ENCODE measurements around the gene BIN1.

DNA sequence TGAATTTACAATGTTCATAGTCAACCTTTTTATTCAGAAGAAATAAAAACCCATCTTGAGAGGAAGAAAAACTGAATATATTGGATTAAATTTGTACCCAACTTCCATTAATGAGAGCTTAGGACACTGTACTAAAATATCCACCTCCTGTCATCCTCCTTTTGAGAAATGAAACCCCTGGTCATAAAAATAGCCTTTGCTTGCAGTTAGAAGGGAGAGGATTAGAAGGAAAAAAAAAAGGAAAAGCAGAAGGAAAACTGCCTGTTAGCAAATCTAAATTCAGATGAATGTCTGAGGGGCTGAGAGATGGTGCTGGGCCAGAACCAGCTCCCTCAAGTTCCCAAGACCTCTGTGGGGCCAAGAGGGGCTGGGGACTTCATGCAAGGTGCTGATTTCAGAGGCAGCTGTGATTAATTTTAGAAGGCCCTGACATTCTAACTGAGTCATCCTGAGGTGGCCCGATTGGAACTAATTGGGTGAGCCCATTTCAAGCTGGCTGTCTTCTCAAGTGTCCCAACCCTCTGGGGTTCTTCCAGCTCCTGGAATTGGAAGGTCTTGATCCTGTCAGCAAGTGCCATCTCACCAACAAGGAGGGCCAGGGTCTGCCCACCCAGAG is 38.4 kb upstream of the BIN1 start:
- TF ChIP-seq, protein P1, sequence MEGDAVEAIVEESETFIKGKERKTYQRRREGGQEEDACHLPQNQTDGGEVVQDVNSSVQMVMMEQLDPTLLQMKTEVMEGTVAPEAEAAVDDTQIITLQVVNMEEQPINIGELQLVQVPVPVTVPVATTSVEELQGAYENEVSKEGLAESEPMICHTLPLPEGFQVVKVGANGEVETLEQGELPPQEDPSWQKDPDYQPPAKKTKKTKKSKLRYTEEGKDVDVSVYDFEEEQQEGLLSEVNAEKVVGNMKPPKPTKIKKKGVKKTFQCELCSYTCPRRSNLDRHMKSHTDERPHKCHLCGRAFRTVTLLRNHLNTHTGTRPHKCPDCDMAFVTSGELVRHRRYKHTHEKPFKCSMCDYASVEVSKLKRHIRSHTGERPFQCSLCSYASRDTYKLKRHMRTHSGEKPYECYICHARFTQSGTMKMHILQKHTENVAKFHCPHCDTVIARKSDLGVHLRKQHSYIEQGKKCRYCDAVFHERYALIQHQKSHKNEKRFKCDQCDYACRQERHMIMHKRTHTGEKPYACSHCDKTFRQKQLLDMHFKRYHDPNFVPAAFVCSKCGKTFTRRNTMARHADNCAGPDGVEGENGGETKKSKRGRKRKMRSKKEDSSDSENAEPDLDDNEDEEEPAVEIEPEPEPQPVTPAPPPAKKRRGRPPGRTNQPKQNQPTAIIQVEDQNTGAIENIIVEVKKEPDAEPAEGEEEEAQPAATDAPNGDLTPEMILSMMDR (IDR thresholded peaks at IDR 0.05) = no peak
- TF ChIP-seq POLR2A (IDR thresholded peaks at IDR 0.05) = no peak
- no peak for TF ChIP-seq POLR2AphosphoS5 (IDR thresholded peaks at IDR 0.05)

All from gastroesophageal sphincter (tissue), 3 donors.